ENCODE data around the gene NCBP2. TPM values are rescaled to one million over a fixed set of nuclear protein-coding genes. Genes with fewer than 3 reads are reported as not detected.

Gene NCBP2
- total RNA-seq, 1 donor from 2014 or later, result 49.4 TPM

DNA sequence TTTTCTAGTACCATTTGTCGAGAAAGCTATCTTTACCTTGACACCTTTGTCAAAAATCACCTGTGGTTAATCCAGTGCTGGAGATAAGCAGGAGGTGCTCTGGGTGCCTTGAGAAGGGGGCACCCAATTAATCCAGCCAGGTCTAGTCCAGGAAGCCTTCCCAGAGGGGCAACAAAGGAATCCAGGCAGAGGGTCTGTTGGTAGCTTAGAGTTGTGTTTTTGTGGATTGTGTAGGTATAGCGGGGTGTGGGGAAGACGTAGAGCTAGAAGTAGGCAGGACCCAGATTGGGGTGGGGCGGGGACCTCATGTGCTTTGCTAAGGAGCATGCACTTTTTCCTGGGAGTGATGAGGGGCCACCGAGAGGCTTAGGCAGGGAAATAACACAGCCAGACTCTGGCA, 32.3 kb upstream of the NCBP2 start:
- H3K4me3 ChIP-seq (ENCODE audit: low read depth, low read length), result no peak overlapping the region
- DNase-seq (ENCODE audit: low read depth), result no peak
- TF ChIP-seq, protein P1, sequence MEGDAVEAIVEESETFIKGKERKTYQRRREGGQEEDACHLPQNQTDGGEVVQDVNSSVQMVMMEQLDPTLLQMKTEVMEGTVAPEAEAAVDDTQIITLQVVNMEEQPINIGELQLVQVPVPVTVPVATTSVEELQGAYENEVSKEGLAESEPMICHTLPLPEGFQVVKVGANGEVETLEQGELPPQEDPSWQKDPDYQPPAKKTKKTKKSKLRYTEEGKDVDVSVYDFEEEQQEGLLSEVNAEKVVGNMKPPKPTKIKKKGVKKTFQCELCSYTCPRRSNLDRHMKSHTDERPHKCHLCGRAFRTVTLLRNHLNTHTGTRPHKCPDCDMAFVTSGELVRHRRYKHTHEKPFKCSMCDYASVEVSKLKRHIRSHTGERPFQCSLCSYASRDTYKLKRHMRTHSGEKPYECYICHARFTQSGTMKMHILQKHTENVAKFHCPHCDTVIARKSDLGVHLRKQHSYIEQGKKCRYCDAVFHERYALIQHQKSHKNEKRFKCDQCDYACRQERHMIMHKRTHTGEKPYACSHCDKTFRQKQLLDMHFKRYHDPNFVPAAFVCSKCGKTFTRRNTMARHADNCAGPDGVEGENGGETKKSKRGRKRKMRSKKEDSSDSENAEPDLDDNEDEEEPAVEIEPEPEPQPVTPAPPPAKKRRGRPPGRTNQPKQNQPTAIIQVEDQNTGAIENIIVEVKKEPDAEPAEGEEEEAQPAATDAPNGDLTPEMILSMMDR (conservative IDR thresholded peaks at IDR 0.05; ENCODE audit: low read depth, low read length), result no peak

DNA sequence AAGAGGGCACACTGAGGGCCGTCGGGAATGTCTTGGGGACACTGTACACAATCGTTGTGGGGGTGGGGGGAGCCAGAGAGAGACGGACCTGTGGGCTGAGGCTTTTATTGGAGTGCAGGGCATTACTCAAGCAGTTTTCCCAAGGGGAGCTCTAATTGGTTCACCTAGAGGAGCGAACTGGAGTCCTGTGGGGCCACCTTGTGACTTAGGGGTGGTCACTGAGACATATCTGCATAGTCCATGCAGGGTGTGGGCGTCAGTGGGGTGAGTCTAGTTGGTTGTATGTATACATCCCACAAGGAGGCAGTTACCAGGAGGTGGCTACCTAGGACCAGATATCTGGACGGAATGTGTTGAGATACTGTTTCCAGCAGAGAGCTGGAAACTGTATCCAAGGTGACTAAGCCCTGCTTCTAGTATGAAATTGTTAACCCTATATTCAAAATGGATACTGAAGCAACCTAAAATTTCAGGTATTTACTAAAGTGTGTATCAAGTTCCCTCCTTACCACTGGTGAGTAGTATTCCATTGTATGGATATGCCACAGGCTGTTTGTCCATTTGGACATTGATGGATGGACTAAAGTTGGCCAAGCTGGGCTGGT, 28.9 kb upstream of the NCBP2 start:
- H3K4me3 ChIP-seq (ENCODE audit: low read depth, low read length), result no peak overlapping the region
- TF ChIP-seq, protein P1 (conservative IDR thresholded peaks at IDR 0.05; ENCODE audit: low read depth, low read length), result no peak
- DNase-seq (ENCODE audit: low read depth), result no peak

DNA sequence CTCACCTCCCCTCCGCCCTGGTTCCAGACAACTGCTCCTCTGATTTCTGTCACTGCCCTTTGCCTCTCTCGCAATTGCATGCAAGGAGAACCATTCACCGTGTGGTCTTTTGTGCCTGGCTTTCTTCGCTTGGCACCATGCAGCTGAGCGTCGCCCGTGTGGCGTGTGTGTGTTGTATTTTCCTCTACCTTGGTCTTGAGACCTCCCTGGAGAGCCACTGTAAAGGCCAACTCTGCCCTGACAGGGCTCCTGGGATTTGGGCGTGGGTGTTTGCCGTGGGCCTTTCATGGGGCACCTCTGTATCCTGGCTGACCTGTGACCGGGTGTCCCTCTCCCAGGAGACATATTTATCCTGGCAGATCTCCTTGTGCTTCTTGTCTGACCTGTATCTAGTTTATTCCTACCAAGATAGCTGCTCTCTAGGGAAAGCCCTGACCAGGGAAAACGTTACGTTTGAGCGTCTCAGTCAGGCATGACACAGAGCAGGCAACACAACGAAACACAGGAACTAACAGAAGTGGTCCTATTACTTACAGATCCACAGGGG, 28.3 kb upstream of the NCBP2 start:
- H3K4me3 ChIP-seq (ENCODE audit: low read depth, low read length), result no peak overlapping the region
- TF ChIP-seq, protein P1 (conservative IDR thresholded peaks at IDR 0.05; ENCODE audit: low read depth, low read length), result no peak
- DNase-seq (ENCODE audit: low read depth), result no peak

DNA sequence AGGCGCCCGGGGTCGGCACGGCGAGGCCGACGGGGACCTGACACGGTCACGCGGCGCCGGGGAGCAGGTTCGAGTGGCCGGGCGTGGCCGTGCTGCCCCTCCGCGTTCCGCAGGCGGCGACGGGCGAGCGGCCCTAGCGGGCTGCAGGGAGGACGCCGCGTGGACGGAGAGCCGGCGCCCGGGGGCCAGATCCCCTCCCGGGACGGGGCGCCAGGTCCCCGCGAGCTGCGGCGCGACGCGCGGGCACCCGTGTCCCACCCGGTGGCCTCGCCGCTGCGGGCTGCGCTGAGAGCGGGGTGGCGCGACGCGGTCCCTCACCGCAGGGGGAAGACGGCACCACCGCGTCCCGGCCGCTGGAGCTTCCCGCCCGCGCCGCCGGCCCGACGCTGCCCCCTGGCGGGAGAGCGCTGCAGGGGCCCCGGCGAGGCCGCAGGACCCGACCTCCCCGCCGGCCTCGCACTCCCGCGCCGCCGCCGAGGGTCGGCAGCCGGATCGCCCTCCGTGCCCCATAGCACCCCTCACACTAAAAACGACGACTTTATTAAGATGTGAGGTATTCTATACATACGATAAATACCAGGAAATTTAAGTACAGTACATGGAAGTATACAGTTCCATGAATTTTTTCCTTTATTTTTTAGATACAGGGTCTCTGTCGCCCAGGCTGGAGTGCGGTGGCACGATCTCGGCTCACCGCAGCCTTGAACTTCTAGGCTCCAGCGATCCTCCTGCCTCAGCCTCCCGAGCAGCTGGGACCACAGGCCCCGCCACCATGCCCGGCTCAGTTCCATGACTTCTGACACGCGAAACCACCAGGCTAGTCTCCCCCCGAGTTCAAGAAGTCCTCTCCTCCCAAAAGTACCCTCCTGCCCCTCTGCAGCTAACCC, 27.6 kb upstream of the NCBP2 start:
- TF ChIP-seq, protein P1 (conservative IDR thresholded peaks at IDR 0.05; ENCODE audit: low read depth, low read length), result peak; percentile 47
- H3K4me3 ChIP-seq (ENCODE audit: low read depth, low read length), result peak overlapping the region; percentile 65
- DNase-seq (ENCODE audit: low read depth), result no peak

DNA sequence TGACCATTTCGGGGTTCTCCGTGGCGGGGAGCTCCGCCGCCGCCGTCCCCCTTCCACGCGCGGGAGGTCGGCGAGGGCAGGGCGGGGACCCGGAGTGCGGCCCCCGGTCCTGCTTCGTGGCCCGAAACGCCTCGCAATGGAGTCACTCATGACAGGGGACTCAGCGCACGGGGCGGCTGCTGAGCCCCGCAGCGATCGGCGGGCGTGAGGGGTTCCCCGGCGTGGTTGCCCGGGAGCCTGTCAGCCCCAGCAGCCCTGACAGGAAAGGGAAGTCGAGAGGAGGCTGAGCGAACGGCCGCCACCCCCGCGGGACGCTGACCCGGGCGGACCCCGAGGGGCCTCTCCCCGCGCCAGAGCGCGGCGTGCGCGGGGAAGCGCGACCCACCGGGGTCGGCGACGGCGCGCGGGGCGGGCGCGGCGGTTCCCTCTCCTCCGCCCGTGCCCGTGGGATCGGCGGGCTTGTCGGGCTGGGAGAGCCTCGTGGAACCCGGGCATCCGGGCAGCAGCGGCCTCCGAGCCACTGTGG, 26.9 kb upstream of the NCBP2 start:
- TF ChIP-seq, protein P1 (conservative IDR thresholded peaks at IDR 0.05; ENCODE audit: low read depth, low read length), result no peak
- no peak for DNase-seq (ENCODE audit: low read depth)

DNA sequence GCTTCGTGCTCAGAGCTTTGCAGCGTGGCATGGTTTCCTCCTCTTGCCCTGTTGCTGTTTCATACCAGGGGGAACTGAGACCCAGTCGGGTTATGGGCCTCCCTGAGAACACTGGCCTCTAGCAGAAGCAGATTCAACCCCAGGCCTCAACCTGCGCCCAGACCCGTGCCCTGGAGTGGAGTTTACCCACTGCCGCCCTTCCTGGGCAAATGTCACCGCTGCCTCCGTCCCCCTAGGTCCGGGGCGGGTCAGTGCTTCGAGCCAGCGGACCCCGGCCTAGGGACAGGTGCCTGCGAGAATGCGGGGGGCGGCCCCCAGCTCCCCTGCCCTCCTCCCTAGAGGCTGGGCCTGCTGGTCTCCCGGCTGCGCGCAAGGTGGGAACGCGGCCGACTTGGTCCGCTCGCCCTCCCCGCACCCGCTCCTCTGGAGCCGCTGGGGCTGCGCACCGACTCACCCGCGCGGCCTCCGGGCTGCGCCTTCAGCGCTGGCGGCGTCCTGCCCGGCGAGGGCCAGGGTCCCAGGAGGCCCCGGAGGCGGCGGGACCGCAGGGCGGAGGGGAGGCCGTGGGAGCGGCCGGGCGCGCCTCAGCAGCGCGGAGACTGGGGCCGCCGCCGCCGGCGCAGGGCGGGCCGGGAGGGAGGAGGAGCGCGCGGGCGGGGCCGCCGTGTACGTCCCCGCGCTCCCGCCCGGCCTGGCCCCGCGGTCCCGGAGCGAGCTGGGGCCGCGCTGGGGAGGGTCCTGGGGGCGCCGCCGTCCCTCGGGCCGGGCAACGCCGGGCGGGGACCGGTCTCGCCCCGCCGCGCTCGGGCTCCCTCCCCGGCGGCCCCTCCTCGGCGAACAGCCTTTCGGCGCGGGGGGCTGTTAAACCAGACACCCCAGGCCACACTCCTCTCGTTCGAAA, 26.2 kb upstream of the NCBP2 start, which contains the start of gene PIGZ:
TSS of gene PIGZ (minus strand) at position 601 of the 901 bp plus-strand sequence. CDS start 16,802 bp downstream, outside the sequence.
- H3K4me3 ChIP-seq (ENCODE audit: low read depth, low read length), result peak within 1 kb of the TSS; percentile 71
- TF ChIP-seq, protein P1 (conservative IDR thresholded peaks at IDR 0.05; ENCODE audit: low read depth, low read length), result no peak
- no peak for DNase-seq (ENCODE audit: low read depth)

More for the DNA sequence above, 26.9 kb upstream of the NCBP2 start:
- H3K4me3 ChIP-seq (ENCODE audit: low read depth, low read length), result peak overlapping the region; percentile 65

All from epithelial cell of proximal tubule (primary cell).